Right kidney (tissue), 1 donor: ENCODE measurements around the gene FRMD5.
"Not testable (repeated sequence)": the region's sequence is repeated elsewhere in the genome, so short reads cannot be mapped to it uniquely, and the experiment has no call there.

Experiments used
- DNase-seq: peaks from one replicate; pipeline ENCODE4 v3.0.0-alpha.2; 2016

The FRMD5 gene

DNA sequence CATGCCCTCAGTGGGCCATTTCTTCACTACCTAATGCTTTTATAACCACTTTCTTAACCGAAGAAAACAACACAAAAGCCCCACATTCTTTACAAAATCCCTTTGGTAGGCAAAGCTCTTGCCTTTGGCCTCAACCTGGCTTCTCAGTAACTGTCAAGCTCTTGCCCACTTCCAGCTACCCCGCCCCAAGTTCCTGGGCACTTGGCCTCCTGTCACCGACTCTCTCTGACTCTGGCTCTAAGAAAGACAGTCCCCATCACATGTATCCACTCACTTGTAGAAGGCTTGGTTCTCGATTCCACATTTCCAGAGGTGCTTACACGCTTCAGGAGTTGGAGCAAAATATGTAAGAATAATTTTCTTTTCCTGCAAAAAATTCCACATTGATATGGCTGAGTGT lies 307.2 kb downstream of the FRMD5 start:
- DNase-seq = no peak

DNA sequence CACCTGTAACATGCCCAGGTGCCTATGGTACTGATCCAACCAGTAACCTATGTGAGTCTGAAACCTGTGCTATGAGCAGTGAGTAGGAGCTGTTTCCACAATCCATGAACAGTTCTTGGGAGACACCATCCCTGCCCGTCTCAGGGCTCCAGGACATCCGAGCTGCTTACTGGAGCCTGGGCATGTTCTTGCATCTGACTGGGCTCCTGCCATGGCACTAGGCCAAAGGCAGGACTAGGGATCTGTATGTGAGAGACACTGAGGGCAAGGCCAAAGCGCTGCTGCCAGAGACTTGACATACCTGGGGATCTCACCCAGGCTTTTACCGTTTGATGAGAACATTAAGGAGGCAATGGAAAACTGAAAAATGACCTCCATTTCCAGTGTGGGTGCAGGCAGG lies 308.5 kb downstream of the FRMD5 start:
- DNase-seq = no peak

DNA sequence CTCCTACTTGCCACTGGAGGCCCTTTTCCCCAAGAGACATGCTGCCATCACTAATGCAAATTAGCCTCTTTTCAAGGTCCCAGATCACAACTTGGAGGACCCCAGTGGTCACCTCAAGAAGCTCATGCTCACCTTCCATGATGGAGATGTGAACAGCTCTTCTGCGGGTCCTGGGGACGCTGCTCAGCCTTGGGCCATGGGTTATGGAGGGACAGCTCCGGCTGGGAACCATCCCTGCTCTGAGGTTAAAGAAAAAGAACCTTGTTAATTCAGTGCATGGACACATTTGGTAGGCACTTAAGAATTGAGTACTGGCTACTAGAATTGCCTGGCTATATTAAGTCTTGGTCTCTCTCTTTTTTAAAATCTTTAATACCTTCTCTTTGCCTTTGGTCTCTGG lies 311.5 kb downstream of the FRMD5 start:
- no peak for DNase-seq

DNA sequence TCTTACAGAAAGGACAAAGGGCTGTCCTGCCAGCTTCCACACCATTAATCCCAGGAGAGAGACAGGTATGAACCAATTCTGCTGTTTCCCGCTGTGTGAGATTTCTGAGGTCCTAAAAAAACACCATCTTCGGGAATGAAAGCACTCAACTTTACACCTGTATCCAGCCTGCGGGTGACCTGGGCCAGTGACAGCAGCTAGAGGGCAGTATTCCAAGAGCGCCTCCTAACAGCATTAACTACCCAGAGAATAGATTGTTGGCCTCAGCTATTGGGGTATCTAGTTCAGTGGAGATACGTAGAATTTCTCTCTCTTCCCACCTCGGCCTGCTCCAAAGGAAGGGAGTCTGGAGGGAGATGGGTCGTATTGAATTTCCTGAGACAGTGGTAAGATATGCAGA lies 313.1 kb downstream of the FRMD5 start:
- DNase-seq = no peak

DNA sequence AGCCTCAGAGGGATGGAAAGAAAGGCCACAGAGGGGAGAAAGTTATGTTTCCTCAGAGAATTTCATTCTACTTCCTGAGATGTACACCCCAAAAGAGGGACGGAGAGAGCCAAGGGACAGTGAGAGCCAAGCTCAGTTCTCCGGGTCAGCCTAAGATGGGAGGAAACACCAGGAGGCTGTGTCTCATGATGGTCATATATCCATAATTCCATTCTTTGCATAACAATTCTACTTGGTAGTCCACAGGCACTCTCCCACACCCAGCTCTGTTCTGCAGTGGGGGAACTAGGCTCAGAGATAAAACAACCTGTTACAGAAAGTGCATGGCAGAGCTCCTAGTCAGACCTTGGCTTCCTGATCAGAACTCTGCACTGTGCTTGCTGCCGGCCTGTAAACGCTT lies 313.8 kb downstream of the FRMD5 start:
- no peak for DNase-seq

DNA sequence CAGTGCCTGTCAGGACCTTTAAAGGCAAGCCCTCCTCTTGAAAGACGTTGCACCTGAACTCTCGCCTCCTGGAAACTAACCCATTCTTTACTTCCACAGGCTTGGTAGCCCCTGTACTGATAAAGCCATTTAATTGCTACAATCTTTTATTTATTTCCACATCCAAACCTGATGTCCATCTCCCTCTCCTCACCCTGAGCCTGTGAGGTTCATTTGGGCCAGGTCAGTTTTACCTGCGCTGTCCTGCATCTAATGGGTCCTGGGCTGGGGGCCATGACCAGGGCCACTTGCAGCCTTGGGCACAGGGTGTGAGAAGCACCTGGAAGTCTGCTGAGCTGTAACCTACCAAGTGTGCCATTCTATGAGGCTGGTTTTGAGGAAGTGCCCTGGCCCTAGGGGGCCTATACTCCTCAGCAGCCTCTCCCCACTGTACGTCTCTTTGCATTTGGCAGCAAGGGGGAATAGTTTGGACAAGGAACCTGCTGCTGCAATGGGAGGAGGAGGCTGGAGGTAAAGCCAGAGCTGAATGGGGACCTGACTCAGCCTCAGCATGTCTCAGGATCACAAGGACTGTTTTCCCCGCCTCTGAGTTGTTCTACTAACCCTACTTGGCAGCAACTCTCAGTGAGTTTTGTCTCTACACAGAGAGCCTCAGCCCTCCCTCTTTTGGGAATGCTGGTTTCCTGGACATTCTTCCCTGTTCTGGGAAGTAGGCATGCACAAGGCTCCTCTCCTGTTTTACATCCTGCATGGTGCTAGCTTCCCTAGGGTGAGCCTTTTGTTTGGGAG lies 314.5 kb downstream of the FRMD5 start:
- DNase-seq = no peak

DNA sequence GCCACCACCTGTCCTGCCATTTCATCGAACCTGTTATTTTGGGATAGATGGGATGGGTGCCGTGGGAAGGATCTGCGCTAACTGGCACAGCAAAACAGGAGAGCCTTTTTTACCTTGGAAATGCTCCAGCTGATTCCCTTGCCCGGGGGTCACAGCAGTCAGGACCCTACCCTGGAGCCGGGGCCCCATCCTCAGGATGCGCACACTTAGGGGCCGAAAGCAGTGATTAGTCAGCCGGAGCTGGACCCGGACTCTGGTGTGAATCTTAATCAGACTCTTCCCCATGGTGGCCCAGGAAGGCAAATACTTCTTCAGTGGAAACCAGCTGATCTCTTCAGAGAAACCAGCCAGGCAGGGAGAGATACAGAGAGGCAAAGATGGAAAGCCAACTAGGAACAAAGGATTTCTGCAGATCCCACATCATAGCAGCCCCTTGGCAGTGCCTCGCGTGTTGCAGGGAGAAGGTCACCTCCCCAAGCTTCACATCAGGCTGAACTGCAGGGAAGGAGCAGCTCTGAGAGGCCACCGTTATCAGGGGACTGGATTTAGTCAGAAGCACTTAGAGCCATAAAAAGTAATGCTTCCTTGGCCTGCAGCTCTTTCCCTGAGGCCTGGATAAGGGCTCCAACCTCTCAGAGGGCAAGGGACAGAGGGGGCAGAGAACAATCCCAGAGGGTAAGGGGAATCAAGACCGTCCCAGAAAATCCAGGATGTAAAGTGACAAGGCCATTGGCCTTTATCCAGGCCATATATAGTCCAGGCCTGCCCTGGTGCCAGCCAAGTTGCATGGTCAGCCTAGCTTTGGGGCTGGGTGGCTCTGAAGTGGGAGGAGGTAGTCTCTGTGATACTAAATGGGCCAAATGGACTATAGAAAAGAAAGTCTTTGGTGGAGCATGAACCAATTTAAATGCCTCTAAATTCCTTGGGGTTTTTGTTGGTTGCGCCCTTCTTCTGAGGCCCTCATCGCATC lies 315.4 kb downstream of the FRMD5 start:
- DNase-seq = no peak

DNA sequence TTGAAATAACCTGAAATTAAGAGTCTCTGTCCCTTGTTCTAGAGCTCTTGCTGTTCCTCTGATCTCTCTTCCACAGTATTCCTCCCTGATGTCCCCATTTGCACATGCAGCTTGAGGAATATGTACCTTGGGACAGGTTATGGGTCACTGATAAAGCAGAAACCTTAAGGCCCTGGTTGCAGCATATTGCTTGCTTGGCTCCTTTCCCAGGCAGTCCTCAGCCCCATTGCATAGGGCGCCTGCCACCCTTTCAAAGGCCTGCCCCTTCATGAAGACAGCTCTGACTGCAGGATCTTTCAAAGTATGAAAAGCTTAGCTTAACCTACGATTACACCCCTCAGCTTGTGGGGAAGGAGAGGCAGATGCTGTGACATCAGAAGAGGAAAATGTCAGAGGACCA lies 316.6 kb downstream of the FRMD5 start:
- no peak for DNase-seq

DNA sequence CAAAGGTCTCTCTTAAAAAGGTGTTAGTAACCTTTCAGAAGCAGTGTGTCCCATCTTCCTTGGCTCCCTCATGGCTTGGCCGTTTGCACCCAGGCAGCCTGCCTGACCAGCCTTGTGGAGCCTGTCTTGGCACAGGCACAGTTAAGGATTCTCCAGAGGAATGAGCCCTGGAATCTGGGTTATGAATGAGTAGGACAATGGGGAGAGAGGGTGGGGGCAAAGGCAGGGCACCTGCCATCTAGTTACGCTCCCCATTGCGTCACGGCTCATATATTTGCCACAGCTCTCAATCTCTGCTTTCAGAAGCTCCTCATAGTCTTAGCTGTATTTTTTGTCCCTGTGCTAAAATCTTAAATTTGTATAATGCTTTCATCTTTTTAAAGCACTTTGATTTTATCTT lies 317.7 kb downstream of the FRMD5 start:
- no peak for DNase-seq

DNA sequence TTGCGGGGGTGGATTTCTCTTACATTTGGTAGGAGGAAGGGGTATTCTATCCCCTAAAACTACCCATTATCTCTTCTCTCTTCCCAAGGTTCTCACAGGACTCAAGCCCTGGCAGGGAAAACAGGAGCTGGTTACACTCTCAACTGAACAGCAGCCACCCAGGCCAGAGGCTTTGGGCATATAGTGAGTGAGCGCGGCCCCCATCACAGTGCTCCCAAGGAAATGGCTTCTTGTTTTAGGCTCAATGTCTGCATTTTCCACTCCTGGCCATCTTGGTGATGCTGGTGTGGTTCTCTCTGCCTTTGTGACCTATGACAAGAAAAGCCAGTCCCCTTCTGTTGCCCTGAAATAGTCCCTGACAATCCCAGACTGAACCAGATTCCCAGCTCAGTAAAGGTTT lies 318.2 kb downstream of the FRMD5 start:
- no peak for DNase-seq

DNA sequence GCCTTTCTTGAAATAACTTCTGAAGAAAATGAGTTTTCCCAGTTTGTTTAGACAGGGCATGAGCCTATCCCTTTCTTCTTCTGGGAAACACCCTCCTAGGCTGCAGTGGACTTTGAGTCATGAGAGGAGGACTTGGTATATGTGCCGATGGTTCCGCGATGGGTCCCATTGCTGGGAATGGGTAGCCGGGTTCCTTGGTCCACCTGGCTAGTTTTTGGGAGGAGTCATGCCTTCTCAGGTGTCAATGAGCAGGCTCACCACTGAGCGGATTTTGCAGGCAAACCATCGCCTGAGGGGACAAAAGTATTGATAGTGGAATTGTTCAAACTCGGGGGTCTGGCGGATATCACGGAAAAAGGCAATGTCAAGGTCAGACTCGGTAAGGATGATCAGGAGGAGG lies 321.4 kb downstream of the FRMD5 start:
- DNase-seq = no peak

DNA sequence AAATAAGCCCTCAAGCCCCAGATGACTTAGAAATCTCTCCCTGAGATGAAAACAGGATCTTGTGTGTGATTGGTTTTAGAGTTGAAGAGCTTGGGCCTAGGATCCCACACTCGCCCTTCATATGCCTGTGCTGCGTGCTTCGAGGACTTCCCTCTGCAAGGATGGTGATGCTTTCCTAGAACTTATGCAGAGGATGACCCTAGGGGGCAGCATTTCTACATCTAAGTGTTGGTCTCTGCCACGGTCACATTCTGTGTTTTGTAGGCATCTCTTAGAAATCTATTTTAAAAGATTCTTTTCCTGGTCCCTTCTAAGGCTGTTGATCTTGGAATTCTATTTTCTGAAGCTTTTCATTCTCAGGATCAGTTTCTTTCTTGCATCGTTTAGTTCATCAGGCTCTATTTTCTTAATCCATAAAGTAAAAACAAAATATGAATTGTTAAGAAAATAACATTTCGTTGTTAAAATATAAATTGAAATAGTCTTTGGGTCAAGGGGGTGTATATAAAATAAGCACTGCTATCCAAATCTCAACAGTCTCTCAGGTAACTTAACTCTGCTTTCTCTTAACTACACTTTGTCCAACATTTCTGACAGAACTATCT lies 322.6 kb downstream of the FRMD5 start:
- no peak for DNase-seq

DNA sequence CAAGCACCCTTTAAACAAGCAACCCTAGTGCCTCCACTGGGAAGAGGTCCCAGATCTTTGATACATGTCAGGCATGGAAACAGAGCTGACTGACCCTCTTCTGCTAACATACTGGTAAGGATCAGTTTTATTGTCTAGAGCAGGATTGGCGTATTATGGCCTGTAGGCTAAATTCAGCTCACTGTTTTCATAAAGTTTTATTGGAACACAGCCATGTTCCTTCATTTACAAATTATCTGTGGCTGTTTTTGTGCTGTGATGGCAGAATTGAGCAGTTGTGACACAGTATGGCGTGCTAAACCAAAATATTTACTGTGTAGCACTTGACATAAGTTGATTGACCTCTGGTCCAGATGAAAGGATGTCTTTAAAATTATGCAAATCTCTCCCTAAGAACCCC lies 323.2 kb downstream of the FRMD5 start:
- DNase-seq = no peak

DNA sequence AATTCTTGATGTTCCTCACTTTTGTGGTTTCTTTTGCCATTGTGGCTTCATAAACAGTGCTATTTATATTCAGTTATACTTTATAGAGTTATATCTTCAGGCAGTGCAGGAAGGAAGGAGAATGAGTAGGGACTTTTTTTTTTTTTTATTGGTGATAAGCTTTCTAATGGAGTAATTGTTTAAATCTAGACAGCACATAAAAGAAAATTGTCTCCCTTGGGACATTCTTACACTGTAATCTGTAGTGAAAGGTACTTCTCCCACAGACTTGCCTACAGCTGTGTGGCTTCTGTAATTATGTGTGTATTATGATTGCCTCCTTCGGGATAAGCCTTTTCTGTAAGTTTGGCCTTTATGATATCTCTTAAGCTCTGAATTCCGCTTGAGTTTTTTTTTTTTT lies 326.7 kb downstream of the FRMD5 start:
- DNase-seq = no peak

DNA sequence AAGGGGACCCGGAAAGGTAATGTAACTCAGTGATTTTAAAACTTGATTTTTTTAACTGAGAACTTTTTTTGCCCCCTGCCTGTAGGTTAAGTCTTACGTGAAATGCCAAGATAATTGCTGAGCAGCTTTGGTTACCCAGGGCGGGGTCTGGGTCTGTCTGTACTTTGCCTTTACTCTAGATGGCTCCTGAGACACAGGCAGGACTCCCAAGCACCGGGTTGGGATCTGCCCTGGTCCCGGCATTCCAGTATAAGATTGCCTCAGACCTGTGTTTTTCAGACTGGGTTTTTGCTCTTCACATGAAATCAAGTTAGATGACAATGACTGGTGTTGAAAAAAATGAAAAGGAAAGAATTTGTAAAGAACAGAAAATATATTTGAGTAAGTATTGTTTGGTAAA lies 328.0 kb downstream of the FRMD5 start:
- DNase-seq = no peak

DNA sequence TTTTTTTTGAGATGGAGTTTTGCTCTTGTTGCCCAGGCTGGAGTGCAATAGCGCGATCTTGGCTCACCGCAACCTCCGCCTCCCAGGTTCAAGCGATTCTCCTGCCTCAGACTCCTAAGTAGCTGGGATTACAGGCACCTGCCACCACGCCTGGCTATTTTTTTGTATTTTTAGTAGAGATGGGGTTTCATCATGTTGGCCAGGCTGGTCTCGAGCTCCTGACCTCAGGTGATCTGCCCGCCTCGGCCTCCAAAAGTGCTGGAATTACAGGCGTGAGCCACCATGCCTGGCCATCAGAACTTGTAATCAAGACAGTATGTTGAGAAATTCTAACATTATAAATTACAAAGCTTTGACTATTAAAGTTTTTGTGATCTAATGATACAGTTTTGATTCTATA lies 328.4 kb downstream of the FRMD5 start:
- not testable (repeated sequence) for DNase-seq

DNA sequence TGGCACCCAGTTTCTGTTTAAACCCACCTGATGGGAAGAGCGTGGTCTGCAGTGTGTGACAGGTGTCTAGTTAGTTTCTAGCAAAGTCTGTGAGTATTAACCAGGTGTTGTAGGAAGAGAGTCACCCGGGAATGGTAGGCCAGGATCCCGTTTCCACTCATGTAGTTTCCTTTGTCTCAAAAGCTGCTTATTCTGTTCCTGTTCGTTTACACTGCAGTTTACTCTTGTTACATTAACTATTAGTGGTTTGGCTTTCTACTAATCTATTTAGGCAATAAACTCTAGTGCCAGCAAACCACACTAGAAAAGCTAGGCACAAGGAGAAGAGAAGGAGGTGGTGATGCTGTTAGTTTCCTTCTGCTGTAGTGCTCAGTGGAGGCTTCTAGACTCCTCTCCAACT lies 335.5 kb downstream of the FRMD5 start:
- no peak for DNase-seq

DNA sequence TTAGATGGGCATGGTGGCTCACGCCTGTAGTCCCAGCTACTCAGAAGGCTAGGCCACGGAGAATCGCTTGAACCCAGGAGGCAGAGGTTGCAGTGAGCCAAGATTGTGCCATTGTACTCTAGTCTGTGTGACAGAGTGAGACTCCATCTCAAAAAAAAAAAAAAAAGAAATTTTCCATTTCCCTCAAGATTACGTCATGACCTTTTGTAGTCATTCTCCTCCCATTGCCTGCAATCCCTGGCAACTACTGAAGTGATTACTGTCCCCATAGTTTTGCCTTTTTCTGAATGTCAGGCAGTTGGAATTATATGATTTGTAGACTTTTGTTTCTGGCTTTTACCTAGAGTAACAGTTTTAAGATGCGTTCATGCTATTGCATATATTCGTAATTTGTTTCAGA lies 340.3 kb downstream of the FRMD5 start:
- no peak for DNase-seq

DNA sequence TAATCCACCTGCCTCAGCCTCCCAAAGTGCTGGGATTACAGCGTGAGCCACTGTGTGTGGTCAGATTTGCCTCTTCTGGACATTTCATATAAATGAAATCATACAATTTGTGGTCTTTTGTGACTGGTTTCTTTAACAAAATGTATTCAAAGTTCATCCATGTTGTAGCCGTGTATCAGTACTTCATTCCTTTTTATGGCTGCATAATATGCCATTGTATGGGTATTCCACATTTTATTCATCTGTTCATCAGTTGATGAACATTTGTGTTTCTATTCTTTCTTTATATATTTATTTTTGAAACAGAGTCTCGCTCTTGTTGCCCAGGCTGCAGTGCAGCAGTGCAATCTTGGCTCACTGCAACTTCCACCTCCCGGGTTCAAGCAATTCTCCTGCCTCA lies 342.5 kb downstream of the FRMD5 start:
- no peak for DNase-seq

DNA sequence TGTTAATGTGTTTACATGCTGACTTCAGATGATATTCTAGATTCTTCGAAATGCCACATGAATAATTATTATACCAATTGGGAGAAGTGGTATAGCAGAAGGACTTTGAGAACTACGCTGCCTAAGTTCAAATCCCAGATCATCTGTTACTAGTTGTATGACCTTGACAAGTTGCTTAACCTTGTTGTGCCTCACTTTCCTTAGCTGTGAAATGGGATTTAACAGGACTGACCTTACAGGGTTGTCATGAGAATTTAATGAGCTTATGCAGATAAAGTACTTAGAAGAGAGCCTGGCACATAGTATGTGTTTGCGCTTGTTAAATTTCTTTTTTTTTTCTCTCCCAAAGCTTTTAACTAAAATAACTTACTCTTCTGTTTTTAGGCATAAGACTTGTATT lies 343.8 kb downstream of the FRMD5 start:
- DNase-seq = no peak

DNA sequence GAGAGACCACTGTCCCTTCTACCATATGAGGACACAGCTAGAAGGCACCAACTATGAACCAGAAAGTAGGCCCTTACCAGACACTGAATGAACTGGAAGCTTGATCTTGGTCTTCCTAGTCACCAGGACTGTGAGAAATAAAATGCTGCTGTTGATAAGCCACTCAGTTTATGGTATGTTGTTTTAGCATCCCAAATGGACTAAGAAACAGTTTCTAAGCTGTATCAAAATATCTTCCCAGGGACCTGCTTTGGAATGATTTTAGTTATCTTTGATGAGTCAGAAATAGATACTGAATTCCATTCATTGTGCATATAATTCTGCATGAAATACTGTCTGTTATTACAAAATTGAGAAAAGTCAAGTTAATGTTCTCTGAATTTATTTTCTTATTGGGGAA lies 349.6 kb downstream of the FRMD5 start:
- DNase-seq = no peak

DNA sequence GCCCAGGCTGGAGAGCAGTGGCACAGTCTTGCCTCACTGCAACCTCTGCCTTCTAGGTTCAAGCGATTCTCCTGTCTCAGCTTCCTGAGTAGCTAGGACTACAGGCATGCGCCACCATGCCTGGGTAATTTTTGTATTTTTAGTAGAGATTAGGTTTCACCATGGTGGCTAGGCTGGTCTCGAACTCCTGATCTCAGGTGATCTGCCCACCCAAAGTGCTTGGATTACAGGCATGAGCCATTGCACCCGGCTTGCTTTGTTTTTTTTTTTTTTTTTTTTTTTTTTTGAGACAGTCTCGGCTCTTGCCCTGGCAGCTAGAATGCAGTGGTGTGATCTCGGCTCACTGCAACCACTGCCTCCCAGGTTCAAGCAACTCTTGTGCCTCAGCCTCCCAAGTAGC lies 362.6 kb downstream of the FRMD5 start:
- DNase-seq = not testable (repeated sequence)

DNA sequence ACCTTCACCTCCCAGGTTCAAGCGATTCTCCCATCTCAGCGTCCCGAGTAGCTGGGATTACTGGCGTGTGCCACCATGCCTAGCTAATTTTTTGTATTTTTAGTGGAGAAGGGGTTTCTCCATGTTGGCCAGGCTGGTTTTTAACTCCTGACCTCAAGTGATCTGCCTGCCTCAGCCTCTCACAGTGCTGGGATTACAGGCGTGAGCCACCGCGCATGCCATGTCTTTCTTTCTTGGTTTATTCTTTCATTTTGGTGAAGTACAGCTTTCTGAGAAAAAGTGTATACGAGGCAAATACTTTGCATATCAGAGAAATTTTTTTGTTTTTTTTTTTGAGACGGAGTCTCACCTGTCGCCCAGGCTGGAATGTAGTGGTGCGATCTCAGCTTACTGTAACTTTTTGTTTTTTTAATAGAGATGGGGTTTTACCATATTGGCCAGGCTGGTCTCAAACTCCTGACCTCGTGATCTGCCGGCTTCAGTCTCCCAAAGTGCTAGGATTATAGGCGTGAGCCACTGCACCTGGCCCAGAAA lies 363.5 kb downstream of the FRMD5 start:
- not testable (repeated sequence) for DNase-seq
